Mammary epithelial cell (primary cell): ENCODE results near the gene BCO1.

Experiments
- EZH2 ChIP-seq: IDR thresholded peaks from 2 replicates; pipeline ENCODE4 v1.6.1; 2012; ENCODE audit warnings: low read length, inconsistent platforms, borderline replicate concordance
- TF ChIP-seq, protein P1 (sequence below), 2 donors: IDR thresholded peaks in 1 of 2; conservative IDR thresholded peaks in 1 of 2; 2 replicates each; pipeline ENCODE4 v1.5.1; 2011 to 2012; ENCODE audit warnings: inconsistent platforms in 2 of 2, low read length in 2 of 2, mild to moderate bottlenecking in 2 of 2, control low read depth in 1 of 2, low read depth in 1 of 2; ENCODE audit not compliant: insufficient read depth in 1 of 2; ENCODE audit errors: extremely low read depth in 1 of 2

DNA sequence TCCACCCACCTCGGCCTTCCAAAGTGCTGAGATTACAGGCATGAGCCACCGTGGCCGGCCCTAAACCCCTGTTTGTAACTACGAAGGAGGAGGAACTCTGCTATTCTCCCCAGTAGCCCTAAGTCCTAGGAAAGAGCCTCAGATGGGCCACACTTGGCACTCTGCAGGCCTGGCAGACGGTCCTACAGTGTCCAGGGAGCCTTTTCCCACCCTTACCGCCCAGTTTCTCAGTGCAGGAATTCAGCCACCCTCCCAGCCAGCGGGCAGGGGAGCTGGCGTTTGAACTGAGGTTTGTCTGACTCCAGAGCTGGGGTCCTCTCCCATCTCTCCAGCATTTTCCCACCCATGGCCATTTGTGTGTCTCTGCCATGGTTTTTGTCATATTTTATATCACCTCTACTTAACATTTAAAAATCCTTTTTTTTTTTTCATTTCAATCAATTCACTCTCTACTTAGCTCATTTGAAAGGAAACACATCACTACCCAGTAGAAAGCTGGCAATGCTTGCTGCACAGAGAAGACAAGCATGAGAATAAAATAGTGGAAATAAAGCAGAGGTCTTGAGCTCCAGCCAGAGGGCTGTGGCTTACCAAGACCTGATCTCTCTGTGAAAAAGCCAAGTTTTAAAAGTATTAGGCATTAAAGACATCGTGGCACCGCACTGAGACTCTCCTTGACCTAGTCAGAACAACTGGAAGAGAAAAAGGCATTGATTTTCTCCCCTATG is 34.9 kb downstream of the BCO1 start:
- TF ChIP-seq, protein P1, sequence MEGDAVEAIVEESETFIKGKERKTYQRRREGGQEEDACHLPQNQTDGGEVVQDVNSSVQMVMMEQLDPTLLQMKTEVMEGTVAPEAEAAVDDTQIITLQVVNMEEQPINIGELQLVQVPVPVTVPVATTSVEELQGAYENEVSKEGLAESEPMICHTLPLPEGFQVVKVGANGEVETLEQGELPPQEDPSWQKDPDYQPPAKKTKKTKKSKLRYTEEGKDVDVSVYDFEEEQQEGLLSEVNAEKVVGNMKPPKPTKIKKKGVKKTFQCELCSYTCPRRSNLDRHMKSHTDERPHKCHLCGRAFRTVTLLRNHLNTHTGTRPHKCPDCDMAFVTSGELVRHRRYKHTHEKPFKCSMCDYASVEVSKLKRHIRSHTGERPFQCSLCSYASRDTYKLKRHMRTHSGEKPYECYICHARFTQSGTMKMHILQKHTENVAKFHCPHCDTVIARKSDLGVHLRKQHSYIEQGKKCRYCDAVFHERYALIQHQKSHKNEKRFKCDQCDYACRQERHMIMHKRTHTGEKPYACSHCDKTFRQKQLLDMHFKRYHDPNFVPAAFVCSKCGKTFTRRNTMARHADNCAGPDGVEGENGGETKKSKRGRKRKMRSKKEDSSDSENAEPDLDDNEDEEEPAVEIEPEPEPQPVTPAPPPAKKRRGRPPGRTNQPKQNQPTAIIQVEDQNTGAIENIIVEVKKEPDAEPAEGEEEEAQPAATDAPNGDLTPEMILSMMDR (conservative IDR thresholded peaks at IDR 0.05 in 1 of 2, IDR thresholded peaks at IDR 0.05 in 1 of 2; ENCODE audit: extremely low read depth in 1 of 2, insufficient read depth in 1 of 2, low read depth in 1 of 2, low read length in 2 of 2) = no peak
- TF ChIP-seq EZH2 = no peak
